ENCODE results near the gene AJUBA. TPM values are rescaled to one million over a fixed set of nuclear protein-coding genes. Genes with fewer than 3 reads are reported as not detected.

Gene AJUBA
- total RNA-seq, 1 donor from 2014 or later: 87.2 TPM

DNA sequence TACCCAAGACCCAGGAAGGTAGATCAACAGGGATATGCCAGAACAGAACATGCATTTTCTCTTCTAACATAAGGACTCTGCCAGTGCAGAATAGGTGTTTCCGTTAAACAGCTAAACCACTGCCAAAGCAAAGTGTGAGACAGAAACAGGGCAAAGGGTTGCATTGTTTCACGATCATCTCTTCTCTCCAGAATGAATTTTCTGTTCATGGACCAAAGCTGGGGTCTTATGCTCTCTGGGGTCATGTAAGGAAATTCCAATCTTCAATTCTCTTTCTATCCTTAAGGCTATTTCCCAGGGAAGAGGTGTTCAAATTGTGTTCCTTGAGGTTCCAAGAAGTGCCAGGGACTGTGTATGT lies 41.4 kb upstream of the AJUBA start:
- no peak overlapping the region for H3K4me3 ChIP-seq (ENCODE audit: low read depth, low read length)
- TF ChIP-seq CTCF (IDR thresholded peaks at IDR 0.05; ENCODE audit: insufficient read depth, low read length, poor library complexity, severe bottlenecking): no peak
- no peaks in the 10 kb centered on the region for H3K36me3 ChIP-seq (ENCODE audit: control insufficient read depth, insufficient read depth, low read length)
- DNase-seq (ENCODE audit: low read depth): no peak
- H3K27me3 ChIP-seq (ENCODE audit: control insufficient read depth, insufficient read depth, low read length): no peaks in the 10 kb centered on the region

GRCh38 chr14:23023022-23023794 lies 40.9 kb upstream of the AJUBA start:
- TF ChIP-seq CTCF (IDR thresholded peaks at IDR 0.05; ENCODE audit: insufficient read depth, low read length, poor library complexity, severe bottlenecking): no peak
- Histone ChIP-seq H3K27me3 (ENCODE audit: control insufficient read depth, insufficient read depth, low read length) (no peaks in the 10 kb centered on the region), H3K4me3 (ENCODE audit: low read depth, low read length) (no peak overlapping the region), H3K36me3 (ENCODE audit: control insufficient read depth, insufficient read depth, low read length) (no peaks in the 10 kb centered on the region)
- DNase-seq (ENCODE audit: low read depth): no peak

- Histone ChIP-seq H3K4me3 (ENCODE audit: low read depth, low read length) (no peak overlapping the region), H3K27me3 (ENCODE audit: control insufficient read depth, insufficient read depth, low read length) (no peaks in the 10 kb centered on the region), H3K36me3 (ENCODE audit: control insufficient read depth, insufficient read depth, low read length) (no peaks in the 10 kb centered on the region)
- no peak for DNase-seq (ENCODE audit: low read depth)
- no peak for TF ChIP-seq CTCF (IDR thresholded peaks at IDR 0.05; ENCODE audit: insufficient read depth, low read length, poor library complexity, severe bottlenecking)
Observed at GRCh38 chr14:23021889-23022442, 39.6 kb upstream of the AJUBA start.

DNA sequence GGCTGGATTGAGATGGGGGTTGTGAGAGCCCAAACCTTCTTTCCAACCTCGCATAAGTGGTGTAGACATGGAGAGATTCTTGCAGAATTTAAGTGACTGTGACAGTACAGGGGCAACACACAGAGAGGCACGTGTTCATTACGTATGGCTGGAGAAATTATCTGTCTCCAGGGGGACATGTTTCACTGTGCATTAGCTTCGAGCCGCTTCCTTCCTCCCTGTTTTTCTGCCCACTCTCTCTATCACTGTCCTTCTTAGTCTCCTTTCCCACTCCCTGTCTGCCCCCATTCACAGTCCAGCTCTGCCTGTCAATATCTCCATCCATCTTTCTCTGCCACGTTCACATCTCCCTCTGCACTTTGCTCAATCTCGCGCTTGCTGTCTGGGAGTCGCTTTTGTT lies 39.1 kb upstream of the AJUBA start:
- TF ChIP-seq CTCF (IDR thresholded peaks at IDR 0.05; ENCODE audit: insufficient read depth, low read length, poor library complexity, severe bottlenecking): no peak
- DNase-seq (ENCODE audit: low read depth): no peak
- no peaks in the 10 kb centered on the region for H3K36me3 ChIP-seq (ENCODE audit: control insufficient read depth, insufficient read depth, low read length)
- no peaks in the 10 kb centered on the region for H3K27me3 ChIP-seq (ENCODE audit: control insufficient read depth, insufficient read depth, low read length)
- H3K4me3 ChIP-seq (ENCODE audit: low read depth, low read length): no peak overlapping the region

DNA sequence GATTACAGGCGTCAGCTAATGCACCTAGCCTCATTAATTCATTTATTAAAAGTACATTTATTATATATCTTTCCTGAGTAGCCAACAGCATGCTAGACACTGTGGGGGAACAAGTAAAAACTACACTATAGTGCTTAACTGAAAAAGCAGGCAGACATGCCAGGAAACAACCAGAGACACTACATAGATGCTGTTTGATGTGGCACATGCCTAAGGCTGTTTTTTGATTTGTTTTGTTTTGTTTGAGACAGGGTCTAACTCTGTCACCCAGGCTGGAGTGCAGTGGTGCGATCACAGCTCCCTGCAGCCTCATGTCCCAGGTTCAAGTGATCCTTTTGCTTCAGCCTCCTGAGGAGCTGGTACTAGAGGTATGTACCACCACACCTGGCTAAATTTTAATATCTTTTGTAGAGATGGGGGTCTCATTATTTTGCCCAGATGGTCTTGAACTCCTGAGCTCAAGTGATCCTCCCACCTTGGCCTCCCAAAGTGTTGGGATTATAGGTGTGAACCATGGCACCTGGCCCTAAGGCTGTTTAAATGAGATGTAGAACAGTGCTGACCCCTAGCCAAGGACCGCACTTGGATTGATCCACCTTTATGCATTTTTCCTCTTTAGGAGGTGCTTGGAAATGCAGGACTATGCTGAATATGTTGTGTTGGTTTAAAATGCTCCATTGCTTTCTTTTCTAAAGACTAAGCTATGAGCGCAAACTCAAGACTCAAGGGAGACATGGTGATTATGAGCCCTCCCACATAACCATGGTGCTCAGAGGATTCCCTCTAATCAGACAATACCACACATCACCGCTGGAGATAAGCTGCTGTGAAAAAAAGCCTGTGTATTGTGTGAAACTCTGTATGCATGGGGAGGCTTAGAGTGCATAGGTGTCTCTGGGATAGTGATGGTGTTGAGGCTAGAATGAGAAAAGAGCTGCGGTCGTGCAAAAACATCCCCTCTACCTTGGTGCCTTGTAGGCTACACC lies 38.1 kb upstream of the AJUBA start:
- no peak overlapping the region for H3K4me3 ChIP-seq (ENCODE audit: low read depth, low read length)
- no peaks in the 10 kb centered on the region for H3K27me3 ChIP-seq (ENCODE audit: control insufficient read depth, insufficient read depth, low read length)
- no peak for TF ChIP-seq CTCF (IDR thresholded peaks at IDR 0.05; ENCODE audit: insufficient read depth, low read length, poor library complexity, severe bottlenecking)
- H3K36me3 ChIP-seq (ENCODE audit: control insufficient read depth, insufficient read depth, low read length): no peaks in the 10 kb centered on the region
- DNase-seq (ENCODE audit: low read depth): no peak
